Loucy (cell line): ENCODE measurements around the gene TTC13.

ENCODE experiments used
- H2AFZ ChIP-seq: fragments of 200-600 bp; sonication (generic); 2 replicates; pipeline ENCODE4 v1.6.0; 2016; ENCODE audit warnings: antibody characterized with exemption, mild to moderate bottlenecking, low read length, moderate library complexity
- H3F3A ChIP-seq: fragments of 200-600 bp; 2 replicates; pipeline ENCODE4 v1.6.0; 2016; ENCODE audit warnings: antibody characterized with exemption, low read depth, mild to moderate bottlenecking
- H3K27me3 ChIP-seq: fragments of 200-600 bp; sonication (generic); 2 replicates; pipeline ENCODE4 v1.6.1; 2014; ENCODE audit warnings: low read length, mild to moderate bottlenecking; ENCODE audit not compliant: insufficient read depth, poor library complexity, severe bottlenecking
- H3K36me3 ChIP-seq: fragments of 200-600 bp; sonication (generic); 2 replicates; pipeline ENCODE4 v1.6.1; 2016; ENCODE audit warnings: low read length; ENCODE audit not compliant: insufficient read depth
- H3K4me1 ChIP-seq: fragments of 200-600 bp; sonication (generic); 2 replicates; pipeline ENCODE4 v1.5.1; 2014; ENCODE audit warnings: low read length, mild to moderate bottlenecking; ENCODE audit not compliant: insufficient read depth, poor library complexity, severe bottlenecking
- H3K4me2 ChIP-seq: fragments of 200-600 bp; sonication (generic); 2 replicates; pipeline ENCODE4 v1.6.0; 2014; ENCODE audit warnings: antibody characterized with exemption, low read length, low read depth, mild to moderate bottlenecking; ENCODE audit not compliant: poor library complexity, severe bottlenecking
- H3K4me3 ChIP-seq: fragments of 200-600 bp; sonication (generic); 2 replicates; pipeline ENCODE4 v1.5.1; 2014; ENCODE audit warnings: low read length, mild to moderate bottlenecking, mixed read lengths; ENCODE audit not compliant: poor library complexity, severe bottlenecking
- H3K79me2 ChIP-seq: fragments of 200-600 bp; sonication (generic); 2 replicates; pipeline ENCODE4 v1.6.1; 2014; ENCODE audit warnings: low read length; ENCODE audit not compliant: insufficient read depth
- H3K9ac ChIP-seq: fragments of 200-600 bp; sonication (generic); 2 replicates; pipeline ENCODE4 v1.6.0; 2014; ENCODE audit warnings: mild to moderate bottlenecking, low read depth, low read length, moderate library complexity; ENCODE audit not compliant: poor library complexity, severe bottlenecking
- H3K9me2 ChIP-seq: fragments of 200-600 bp; sonication (generic); replicated peaks from 2 replicates; pipeline ENCODE4 v1.6.1; 2016; ENCODE audit warnings: low read depth, low read length, mixed read lengths
- H3K9me3 ChIP-seq: fragments of 200-600 bp; sonication (generic); 2 replicates; pipeline ENCODE4 v1.6.1; 2014; ENCODE audit warnings: mild to moderate bottlenecking, antibody characterized with exemption, low read length, low read depth; ENCODE audit not compliant: insufficient read depth
- H4K20me1 ChIP-seq: fragments of 200-600 bp; sonication (generic); 2 replicates; pipeline ENCODE4 v1.6.0; 2014; ENCODE audit warnings: antibody characterized with exemption, low read length, mild to moderate bottlenecking; ENCODE audit not compliant: insufficient read depth, poor library complexity, severe bottlenecking
- EZH2phosphoT487 ChIP-seq: fragments of 200-600 bp; IDR thresholded peaks from 2 replicates; pipeline ENCODE4 v1.6.1; 2018; ENCODE audit warnings: antibody characterized with exemption, mild to moderate bottlenecking, moderate library complexity, borderline replicate concordance
- TF ChIP-seq, protein P1 (sequence below): fragments of 200-600 bp; sonication (generic); conservative IDR thresholded peaks from 2 replicates; pipeline ENCODE4 v1.5.1; 2014; ENCODE audit warnings: mild to moderate bottlenecking, antibody characterized with exemption, low read length

TTC13 gene

DNA sequence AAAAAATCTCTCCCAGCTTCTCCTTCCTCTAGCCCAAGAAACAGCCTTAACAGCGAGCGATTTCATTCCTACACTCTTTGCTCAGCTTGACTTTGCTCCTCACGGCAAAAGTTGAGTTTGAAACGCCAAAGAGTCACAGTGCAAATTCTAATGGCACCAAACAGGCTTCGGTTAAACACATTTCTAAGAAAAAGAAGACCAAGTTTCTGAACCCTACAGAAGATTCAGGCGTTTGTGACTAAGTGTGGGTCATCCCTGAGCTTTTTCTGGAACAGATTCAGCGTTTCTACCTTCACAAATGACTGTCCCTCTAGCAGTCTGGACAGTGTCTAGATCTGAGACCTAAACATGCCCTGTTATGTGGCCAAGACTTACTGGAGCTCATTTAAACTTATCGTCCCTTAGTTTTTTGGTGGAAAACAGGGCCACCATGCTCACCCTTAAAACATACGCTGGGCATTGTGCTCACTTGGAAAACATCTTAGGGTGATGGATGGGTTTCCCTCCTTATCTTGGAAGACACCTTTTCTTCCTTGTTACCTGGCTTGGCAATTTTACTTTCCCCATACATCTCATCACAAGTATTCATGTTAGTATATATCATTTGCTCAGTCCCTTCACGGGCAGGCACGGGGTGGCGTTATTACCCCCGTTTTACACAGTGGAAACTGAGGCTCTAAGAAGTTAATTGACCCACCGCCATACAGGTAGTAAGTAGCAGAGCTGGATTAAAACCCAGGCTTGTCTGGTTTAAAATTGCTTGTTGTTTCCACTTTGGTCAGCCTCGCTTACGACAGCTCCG is 111.4 kb downstream of the TTC13 start:
- Histone ChIP-seq H3K36me3 (no peaks in the 10 kb centered on the region), H3K27me3 (no peaks in the 10 kb centered on the region), H2AFZ (peak overlapping the region; percentile 99), H3K4me3 (peak overlapping the region; percentile 94), H3K79me2 (peaks cover 28% of the 10 kb centered on the region), H3K4me1 (peaks cover 56% of the 10 kb centered on the region), H3F3A (no peaks in the 10 kb centered on the region), H3K9me2 (no peaks in the 10 kb centered on the region), H3K9me3 (no peaks in the 10 kb centered on the region), H3K4me2 (peak overlapping the region; percentile 96), H4K20me1 (peaks cover 19% of the 10 kb centered on the region), H3K9ac (peak overlapping the region; percentile 86)
- TF ChIP-seq, protein P1, sequence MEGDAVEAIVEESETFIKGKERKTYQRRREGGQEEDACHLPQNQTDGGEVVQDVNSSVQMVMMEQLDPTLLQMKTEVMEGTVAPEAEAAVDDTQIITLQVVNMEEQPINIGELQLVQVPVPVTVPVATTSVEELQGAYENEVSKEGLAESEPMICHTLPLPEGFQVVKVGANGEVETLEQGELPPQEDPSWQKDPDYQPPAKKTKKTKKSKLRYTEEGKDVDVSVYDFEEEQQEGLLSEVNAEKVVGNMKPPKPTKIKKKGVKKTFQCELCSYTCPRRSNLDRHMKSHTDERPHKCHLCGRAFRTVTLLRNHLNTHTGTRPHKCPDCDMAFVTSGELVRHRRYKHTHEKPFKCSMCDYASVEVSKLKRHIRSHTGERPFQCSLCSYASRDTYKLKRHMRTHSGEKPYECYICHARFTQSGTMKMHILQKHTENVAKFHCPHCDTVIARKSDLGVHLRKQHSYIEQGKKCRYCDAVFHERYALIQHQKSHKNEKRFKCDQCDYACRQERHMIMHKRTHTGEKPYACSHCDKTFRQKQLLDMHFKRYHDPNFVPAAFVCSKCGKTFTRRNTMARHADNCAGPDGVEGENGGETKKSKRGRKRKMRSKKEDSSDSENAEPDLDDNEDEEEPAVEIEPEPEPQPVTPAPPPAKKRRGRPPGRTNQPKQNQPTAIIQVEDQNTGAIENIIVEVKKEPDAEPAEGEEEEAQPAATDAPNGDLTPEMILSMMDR = peak; percentile 33
- no peak for TF ChIP-seq EZH2phosphoT487

DNA sequence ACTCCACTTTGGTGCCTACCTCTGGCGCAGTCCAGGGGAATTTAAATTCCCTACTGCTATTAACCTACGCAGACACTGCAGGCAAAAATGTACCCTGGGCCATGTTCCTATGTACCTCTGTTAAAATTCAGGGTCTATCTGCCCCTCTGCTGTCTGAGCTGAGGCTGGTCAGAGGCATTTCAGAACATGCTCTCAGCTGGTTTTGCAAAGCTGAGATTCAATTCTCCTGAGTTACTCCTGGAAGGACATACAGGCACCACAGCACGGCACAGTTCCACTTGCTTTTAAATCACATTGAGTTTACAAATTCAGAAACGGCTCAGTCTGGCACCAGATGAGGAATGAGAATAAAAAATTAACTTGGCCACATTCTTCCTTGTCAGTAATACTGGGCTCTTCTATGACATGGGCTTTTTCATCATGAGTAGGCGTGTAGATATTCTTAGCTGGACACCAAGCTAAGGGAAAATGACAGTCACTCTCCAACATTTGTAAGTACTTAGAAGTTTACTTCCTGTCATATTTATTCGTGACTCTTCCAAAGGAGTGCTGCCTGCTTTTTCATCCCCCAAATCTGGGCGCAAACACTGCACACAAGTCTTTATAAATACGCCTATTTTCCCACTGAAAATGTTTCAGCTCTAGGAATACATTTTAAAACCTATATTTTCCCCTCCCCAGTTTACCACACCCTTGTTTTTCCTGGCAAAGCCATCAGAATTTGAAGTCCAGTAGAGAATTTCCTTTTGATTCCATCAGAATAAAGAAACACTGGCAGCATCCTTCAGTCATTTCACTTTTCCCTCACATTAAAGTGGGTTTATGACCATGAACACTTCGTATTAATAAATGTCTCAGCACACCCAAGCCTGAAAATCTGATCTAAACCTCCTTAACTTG is 112.2 kb downstream of the TTC13 start:
- TF ChIP-seq, protein P1 = no peak
- no peaks in the 10 kb centered on the region for H3K9me2 ChIP-seq
- no peaks in the 10 kb centered on the region for H3K36me3 ChIP-seq
- H2AFZ ChIP-seq = no peak overlapping the region
- H3K4me2 ChIP-seq = peak overlapping the region; percentile 96
- peaks cover 35% of the 10 kb centered on the region for H3K79me2 ChIP-seq
- peaks cover 56% of the 10 kb centered on the region for H3K4me1 ChIP-seq
- no peaks in the 10 kb centered on the region for H3K9me3 ChIP-seq
- peak overlapping the region; percentile 86 for H3K9ac ChIP-seq
- no peaks in the 10 kb centered on the region for H3F3A ChIP-seq
- H3K4me3 ChIP-seq = peak overlapping the region; percentile 94
- no peaks in the 10 kb centered on the region for H3K27me3 ChIP-seq
- peaks cover 20% of the 10 kb centered on the region for H4K20me1 ChIP-seq

- Histone ChIP-seq H3K36me3 (no peaks in the 10 kb centered on the region), H4K20me1 (peaks cover 24% of the 10 kb centered on the region), H3K79me2 (peaks cover 41% of the 10 kb centered on the region), H3K4me1 (peaks cover 56% of the 10 kb centered on the region), H3K9ac (no peak overlapping the region), H3K9me2 (no peaks in the 10 kb centered on the region), H3K27me3 (no peaks in the 10 kb centered on the region), H3K4me2 (peak overlapping the region; percentile 96), H3F3A (no peaks in the 10 kb centered on the region), H3K9me3 (no peaks in the 10 kb centered on the region), H2AFZ (no peak overlapping the region), H3K4me3 (peak overlapping the region; percentile 16)
- TF ChIP-seq, protein P1 = no peak
- no peak for TF ChIP-seq EZH2phosphoT487
These were observed 113.4 kb downstream of the TTC13 start for GRCh38 chr1:230865062-230865817.
